HG02943 (cell line): ENCODE measurements around the gene MEOX2.

Experiments
- ATAC-seq: cut with Tn5 transposase; IDR thresholded peaks from one replicate; pipeline ENCODE4 v1.9.1; 2021; ENCODE audit warnings: mild to moderate bottlenecking, low read depth, moderate library complexity; ENCODE audit not compliant: unreplicated experiment

Gene MEOX2

GRCh38 chr7:15620491-15621185 lies 65.8 kb downstream of the MEOX2 start:
- no peak for ATAC-seq

DNA sequence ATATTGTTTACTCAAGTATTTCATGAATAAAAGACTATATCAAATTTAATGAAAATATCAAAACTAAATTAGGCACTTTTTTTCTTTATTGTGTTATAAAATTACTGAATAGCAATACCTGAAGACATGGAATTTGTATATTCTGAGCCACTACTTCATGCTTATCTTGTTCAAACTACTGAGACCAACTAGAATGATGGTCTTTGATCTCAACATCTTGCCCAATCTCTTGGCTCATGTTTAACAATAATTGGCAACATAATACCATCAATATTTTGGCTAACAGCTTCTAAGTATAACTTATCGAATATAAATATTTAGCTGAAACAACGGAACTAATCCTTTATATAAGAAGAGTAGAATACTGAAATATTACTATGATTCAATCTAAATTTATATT lies 68.2 kb downstream of the MEOX2 start:
- no peak for ATAC-seq

GRCh38 chr7:15612205-15612604 lies 74.3 kb downstream of the MEOX2 start:
- no peak for ATAC-seq

- no peak for ATAC-seq
Measured at GRCh38 chr7:15610503-15610902, 76.0 kb downstream of the MEOX2 start.

GRCh38 chr7:15609287-15609686 lies 77.2 kb downstream of the MEOX2 start:
- ATAC-seq = no peak

DNA sequence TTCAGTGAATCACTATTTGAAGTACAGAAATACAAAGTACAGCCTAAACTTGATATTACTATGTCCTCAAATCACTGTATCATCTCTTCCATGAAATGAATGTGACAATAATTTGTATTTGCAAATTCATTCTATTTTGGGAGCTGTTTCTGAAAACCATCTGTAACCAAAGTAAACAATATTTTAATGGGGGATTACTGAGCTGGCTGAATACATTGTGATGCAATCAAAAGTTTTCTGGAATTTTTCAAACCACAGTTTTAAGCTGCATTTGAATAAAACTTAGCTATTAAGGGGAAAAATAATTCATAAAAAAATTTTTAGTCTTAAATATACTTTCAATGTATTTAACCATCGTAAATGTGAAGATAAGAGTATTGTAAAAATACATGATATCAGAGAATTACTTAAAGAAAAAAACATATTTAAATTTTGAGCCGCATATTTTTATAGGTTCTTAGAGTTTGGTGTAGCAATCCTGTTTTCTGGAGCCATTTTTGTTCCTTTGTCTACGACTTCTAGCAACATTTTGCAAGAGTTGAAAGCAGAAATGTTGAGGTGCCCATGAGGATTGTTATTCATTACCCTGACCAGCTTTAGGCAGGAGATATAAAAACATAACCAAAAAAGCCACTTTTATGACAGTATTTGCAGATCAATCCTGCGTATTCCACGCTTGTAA lies 78.8 kb downstream of the MEOX2 start:
- no peak for ATAC-seq

DNA sequence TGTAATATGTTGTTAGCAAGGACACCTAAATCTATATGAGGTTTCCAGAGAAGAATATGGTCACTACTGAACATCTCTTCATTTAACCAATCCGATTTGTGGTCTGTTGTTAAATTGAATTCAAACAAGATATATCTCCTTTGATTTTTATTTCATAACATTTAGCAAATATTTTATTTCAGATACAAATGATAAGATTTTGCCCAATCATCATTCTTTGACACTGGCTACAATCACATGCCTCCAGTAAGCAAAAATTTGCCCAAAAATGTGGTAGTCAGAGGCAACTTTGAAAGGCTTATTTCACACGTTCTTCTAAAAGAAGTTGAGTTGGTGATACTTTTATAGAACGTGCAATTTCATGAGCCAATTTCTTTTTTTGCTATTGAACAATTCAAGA lies 79.9 kb downstream of the MEOX2 start:
- ATAC-seq = no peak

DNA sequence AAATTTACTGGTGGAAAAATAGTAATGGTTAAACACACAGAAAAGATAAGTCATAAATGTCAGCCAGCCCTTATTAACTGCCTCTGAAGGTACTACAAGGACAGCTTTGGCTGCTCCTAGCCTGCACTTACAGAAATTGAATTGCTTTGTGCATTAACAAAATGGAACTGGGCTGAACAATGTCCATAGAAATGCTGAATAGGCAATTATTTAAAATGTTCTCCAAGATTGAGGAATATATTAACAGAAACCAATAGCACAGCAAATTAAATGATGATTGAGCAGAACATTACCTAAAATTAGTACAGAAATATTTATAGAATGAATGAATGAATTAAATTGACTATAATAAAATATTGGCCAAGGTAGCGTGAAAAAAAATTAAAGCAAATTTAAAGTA lies 82.3 kb downstream of the MEOX2 start:
- no peak for ATAC-seq

- no peak for ATAC-seq
Measured at GRCh38 chr7:15603124-15603523, 83.4 kb downstream of the MEOX2 start.

- ATAC-seq = no peak
Measured at GRCh38 chr7:15602236-15602635, 84.2 kb downstream of the MEOX2 start.

DNA sequence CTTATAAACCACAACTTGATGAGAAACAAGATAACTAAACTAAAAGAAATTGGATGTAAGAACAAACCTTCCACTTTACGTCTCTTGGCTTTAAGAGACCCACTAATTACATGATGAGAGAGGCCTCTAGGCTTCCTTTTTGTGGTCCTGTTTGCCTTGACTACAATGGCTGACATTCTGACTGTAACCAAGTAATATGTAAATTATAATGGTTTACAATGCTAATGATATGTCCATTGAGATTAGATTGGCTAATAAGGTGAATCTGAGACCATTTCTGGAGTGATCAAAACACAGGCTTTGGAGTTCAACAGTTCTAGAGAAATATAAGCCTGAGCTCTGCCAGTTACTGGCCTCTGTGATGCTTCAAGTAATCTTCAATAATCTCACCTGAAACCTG lies 85.3 kb downstream of the MEOX2 start:
- ATAC-seq = no peak

GRCh38 chr7:15600298-15600697 lies 86.2 kb downstream of the MEOX2 start:
- ATAC-seq = no peak

DNA sequence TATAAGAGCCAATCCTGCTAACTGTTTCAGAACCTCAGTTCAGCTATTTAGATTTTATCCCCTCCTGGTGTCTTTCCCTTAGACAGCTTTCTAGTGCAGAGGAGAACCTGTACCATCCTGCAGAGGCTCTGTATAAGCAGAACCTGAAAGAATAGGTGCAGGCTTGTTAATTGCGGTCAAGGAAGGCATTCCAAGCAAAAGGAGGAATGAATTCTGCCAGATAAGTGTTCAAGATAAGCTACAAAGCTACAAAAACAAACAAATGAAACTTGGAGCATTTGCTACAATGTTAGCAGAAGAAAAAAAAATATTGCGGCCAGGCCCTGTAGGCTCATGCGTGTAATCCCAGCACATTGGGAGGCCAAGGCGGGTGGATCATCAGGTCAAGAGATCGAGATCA lies 92.0 kb downstream of the MEOX2 start:
- ATAC-seq = no peak

GRCh38 chr7:15593382-15593781 lies 93.1 kb downstream of the MEOX2 start:
- no peak for ATAC-seq

- ATAC-seq = no peak
Measured at GRCh38 chr7:15586266-15586665, 100.2 kb downstream of the MEOX2 start.

GRCh38 chr7:15584575-15584974 lies 101.9 kb downstream of the MEOX2 start:
- no peak for ATAC-seq

GRCh38 chr7:15582773-15583172 lies 103.7 kb downstream of the MEOX2 start:
- no peak for ATAC-seq

- no peak for ATAC-seq
Measured at GRCh38 chr7:15581352-15581951, 105.0 kb downstream of the MEOX2 start.

- ATAC-seq = no peak
Measured at GRCh38 chr7:15580604-15581351, 105.7 kb downstream of the MEOX2 start.

DNA sequence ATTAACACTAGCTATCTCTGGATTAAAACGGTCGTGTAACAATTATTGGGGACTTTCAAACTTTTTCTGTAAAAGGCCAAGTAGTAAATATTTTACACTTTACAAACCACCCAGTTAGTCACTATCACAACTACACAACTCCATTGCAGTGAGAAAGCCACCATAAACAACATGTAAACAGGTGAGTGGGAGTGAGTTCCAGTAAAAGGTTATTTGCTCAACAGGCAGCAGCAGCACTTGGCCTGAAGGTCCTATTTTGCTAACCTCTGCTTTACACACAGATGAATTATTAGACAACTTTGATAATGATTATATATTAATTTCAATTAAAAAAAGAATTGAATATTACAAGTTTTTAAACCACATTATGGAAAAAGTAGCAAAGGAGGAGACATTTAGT lies 108.9 kb downstream of the MEOX2 start:
- no peak for ATAC-seq

- ATAC-seq = no peak
Measured at GRCh38 chr7:15571301-15571878, 115.1 kb downstream of the MEOX2 start.
